ENCODE results near the gene PIEZO1. TPM values are rescaled to one million over a fixed set of nuclear protein-coding genes. Genes with fewer than 3 reads are reported as not detected.

Gene PIEZO1
- total RNA-seq, 1 experiment from 2014 or later, result 224 TPM

DNA sequence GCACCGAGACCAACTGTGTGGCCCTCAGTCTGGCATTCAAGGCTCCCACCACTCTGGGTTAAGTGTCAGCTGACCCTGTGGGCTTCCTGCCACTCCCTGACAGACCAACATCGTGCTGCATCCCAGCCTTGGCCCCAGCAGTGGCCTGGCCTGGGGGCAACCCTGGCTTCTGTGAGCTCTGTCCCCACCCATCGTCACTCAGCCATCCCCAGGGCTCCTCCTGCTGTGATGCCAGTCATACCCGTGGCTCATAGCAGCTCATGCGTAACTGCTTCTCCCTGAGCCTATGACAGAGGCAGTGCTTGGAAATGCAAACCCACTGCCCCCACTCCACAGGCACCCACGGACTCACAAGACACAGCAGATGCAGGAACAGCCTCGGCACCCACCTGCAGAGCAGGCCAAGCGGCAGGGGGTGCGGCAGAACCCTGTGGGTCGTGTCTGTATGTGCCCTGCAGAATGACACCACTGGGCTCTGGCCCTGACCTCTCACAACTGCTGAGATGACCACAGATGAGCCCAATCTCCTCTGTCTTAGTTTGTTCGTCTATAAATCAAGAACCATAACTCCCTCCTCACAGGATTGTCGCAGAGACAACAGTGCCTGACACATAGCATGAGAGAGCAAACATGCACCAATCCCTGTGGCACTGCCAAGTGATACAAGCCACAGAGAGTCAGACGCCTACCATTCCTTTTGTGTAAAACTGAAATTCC is 26.6 kb downstream of the PIEZO1 start:
- peaks cover 3 to 37% of the 10 kb centered on the region in 2 experiments; a peak in 3 of 4 replicates for H3K4me1 ChIP-seq (ENCODE audit: control insufficient read depth in 1 of 2, insufficient read depth in 2 of 2, low read length in 2 of 2)
- H3K27ac ChIP-seq (ENCODE audit: low read depth, low read length), result no peak overlapping the region
- no peak overlapping the region for H3K4me2 ChIP-seq (ENCODE audit: low read length)
- H3K4me3 ChIP-seq (replicated peaks in 1 of 2; ENCODE audit: low read depth in 1 of 2, low read length in 2 of 2), result no peak overlapping the region
- H3K79me2 ChIP-seq (ENCODE audit: insufficient read depth, low read length), result peaks cover 98% of the 10 kb centered on the region
- intact Hi-C loops (cut with micrococcal nuclease), result no loop called here
- RAD21 ChIA-PET (ENCODE audit: low non-redundant PET in 1 of 2, low total read pairs in 2 of 2, uncharacterized antibody in 2 of 2, unreplicated experiment in 2 of 2), result no interaction called here
- peaks cover 2 to 3% of the 10 kb centered on the region in 2 experiments; a peak in 1 of 4 replicates for H3K36me3 ChIP-seq (ENCODE audit: control insufficient read depth in 1 of 2, insufficient read depth in 2 of 2, low read length in 2 of 2)
- POLR2A ChIA-PET, result no interaction called here
- H3K27me3 ChIP-seq (ENCODE audit: insufficient read depth, low read length), result no peaks in the 10 kb centered on the region
- ATAC-seq, result no peak
- no peaks in the 10 kb centered on the region for H3K9me2 ChIP-seq (ENCODE audit: insufficient read depth)
- DNase-seq (ENCODE audit: low read depth, low spot score), result no peak
- CTCF ChIA-PET, result interaction anchor here (1.2 kb wide), 1 partner anchor 21 kb away, joined by 6 read pairs; no protein-coding TSS in a partner anchor
- BruUV-seq (replicated peaks), result no TSS peak
- TF ChIP-seq TCF7L2 (IDR thresholded peaks at IDR 0.05; ENCODE audit: borderline replicate concordance, extremely low read depth, insufficient read depth, insufficient read length) (no peak), RAD21 (IDR thresholded peaks at IDR 0.05; ENCODE audit: low read depth) (no peak), SIN3A (IDR thresholded peaks at IDR 0.05; ENCODE audit: low read depth) (no peak), EZH2phosphoT487 (IDR thresholded peaks at IDR 0.05; ENCODE audit: borderline replicate concordance) (no peak), CEBPB (IDR thresholded peaks at IDR 0.05; ENCODE audit: low read depth) (no peak)
- H3K9ac ChIP-seq (ENCODE audit: low read length), result no peak overlapping the region
- H2AFZ ChIP-seq (ENCODE audit: low read depth, low read length, poor library complexity, severe bottlenecking), result no peak overlapping the region
- H3K9me3 ChIP-seq (ENCODE audit: control insufficient read depth in 1 of 2, insufficient read depth in 1 of 2, low read depth in 1 of 2, low read length in 2 of 2), result no peaks in the 10 kb centered on the region
- H4K20me1 ChIP-seq (ENCODE audit: insufficient read depth), result peaks cover 16% of the 10 kb centered on the region; the same call in 1 of the 2 replicates

DNA sequence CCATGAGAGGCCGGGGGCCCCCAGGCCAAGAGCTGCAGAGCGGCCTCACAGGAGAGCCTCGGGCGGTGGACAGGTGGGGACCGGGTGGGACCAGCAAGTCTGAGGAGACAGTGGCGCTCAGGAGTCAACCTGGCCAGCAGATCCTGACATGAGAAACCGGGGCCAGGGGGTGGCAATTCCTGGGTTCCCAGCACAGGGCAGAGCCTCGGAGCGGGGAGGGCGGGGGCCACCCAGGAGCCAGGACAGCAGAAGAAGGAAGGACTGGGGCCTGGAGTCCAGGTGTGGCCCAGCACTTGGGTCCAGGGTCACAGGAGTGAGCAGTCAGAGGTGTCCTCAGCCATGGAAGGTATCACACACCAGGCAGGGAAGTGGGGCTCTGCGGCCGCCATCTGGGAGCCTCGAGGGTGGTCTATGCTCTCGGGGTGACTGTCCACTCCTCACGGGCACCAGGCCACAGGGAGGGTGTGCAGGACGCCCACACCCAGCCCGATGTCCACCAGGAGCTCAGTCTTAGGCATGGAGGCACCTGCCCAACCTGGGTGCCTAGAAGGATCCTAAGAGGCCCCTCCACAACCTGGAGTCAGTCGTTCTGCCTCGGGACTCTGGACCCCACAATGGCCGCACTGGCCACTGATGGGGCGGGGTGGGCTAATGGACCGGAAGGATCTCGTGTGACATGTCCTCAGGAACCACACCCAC is 29.1 kb downstream of the PIEZO1 start:
- peaks cover 0 to 18% of the 10 kb centered on the region in 2 experiments; a peak in 1 of 4 replicates for H3K4me1 ChIP-seq (ENCODE audit: control insufficient read depth in 1 of 2, insufficient read depth in 2 of 2, low read length in 2 of 2)
- DNase-seq (ENCODE audit: low read depth, low spot score), result no peak
- no peak for TF ChIP-seq TCF7L2 (IDR thresholded peaks at IDR 0.05; ENCODE audit: borderline replicate concordance, extremely low read depth, insufficient read depth, insufficient read length)
- TF ChIP-seq, protein P1, sequence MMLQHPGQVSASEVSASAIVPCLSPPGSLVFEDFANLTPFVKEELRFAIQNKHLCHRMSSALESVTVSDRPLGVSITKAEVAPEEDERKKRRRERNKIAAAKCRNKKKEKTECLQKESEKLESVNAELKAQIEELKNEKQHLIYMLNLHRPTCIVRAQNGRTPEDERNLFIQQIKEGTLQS (IDR thresholded peaks at IDR 0.05), result no peak
- TF ChIP-seq CEBPB (IDR thresholded peaks at IDR 0.05; ENCODE audit: low read depth), result no peak
- no peak for TF ChIP-seq EGR1 (IDR thresholded peaks at IDR 0.05; ENCODE audit: low read depth)
- no peak for TF ChIP-seq POLR2AphosphoS5 (IDR thresholded peaks at IDR 0.05; ENCODE audit: low read depth, low read length)
- TF ChIP-seq JUND (IDR thresholded peaks at IDR 0.05), result no peak
- no peak for TF ChIP-seq FOSL1 (IDR thresholded peaks at IDR 0.05; ENCODE audit: low read depth)
- no peak for TF ChIP-seq SIN3A (IDR thresholded peaks at IDR 0.05; ENCODE audit: low read depth)
- no peak for TF ChIP-seq SP1 (IDR thresholded peaks at IDR 0.05; ENCODE audit: low read depth)
- TF ChIP-seq CBX3 (IDR thresholded peaks at IDR 0.05; ENCODE audit: low read depth), result no peak
- no peak for TF ChIP-seq SRF (IDR thresholded peaks at IDR 0.05; ENCODE audit: low read depth)
- TF ChIP-seq POLR2A (IDR thresholded peaks at IDR 0.05; ENCODE audit: borderline replicate concordance, extremely low read depth, insufficient read depth, insufficient read length), result no peak
- TF ChIP-seq YY1 (IDR thresholded peaks at IDR 0.05; ENCODE audit: extremely low read depth, insufficient replicate concordance, low read depth, low read length), result no peak
- RAD21 ChIA-PET (ENCODE audit: low non-redundant PET in 1 of 2, low total read pairs in 2 of 2, uncharacterized antibody in 2 of 2, unreplicated experiment in 2 of 2), result no interaction called here
- H3K27me3 ChIP-seq (ENCODE audit: insufficient read depth, low read length), result no peaks in the 10 kb centered on the region
- ATAC-seq, result no peak
- POLR2A ChIA-PET, result no interaction called here
- H3K4me2 ChIP-seq (ENCODE audit: low read length), result no peak overlapping the region
- intact Hi-C loops (cut with micrococcal nuclease), result no loop called here
- H3K36me3 ChIP-seq (ENCODE audit: control insufficient read depth in 1 of 2, insufficient read depth in 2 of 2, low read length in 2 of 2), result peaks cover 2 to 11% of the 10 kb centered on the region in 2 experiments; a peak in 2 of 4 replicates
- H2AFZ ChIP-seq (ENCODE audit: low read depth, low read length, poor library complexity, severe bottlenecking), result no peak overlapping the region
- H3K4me3 ChIP-seq (replicated peaks in 1 of 2; ENCODE audit: low read depth in 1 of 2, low read length in 2 of 2), result no peak overlapping the region
- CTCF ChIA-PET, result interaction anchor here (3.1 kb wide), 1 partner anchor 18 kb away, joined by 11 read pairs; no protein-coding TSS in a partner anchor
- H3K79me2 ChIP-seq (ENCODE audit: insufficient read depth, low read length), result peaks cover 95% of the 10 kb centered on the region
- H3K27ac ChIP-seq (ENCODE audit: low read depth, low read length), result peak overlapping the region; percentile 15; the same call in 1 of the 2 replicates
- no peaks in the 10 kb centered on the region for H3K9me2 ChIP-seq (ENCODE audit: insufficient read depth)
- no TSS peak for BruUV-seq (replicated peaks)
- H3K9me3 ChIP-seq (ENCODE audit: control insufficient read depth in 1 of 2, insufficient read depth in 1 of 2, low read depth in 1 of 2, low read length in 2 of 2), result no peaks in the 10 kb centered on the region
- H3K9ac ChIP-seq (ENCODE audit: low read length), result no peak overlapping the region
- H4K20me1 ChIP-seq (ENCODE audit: insufficient read depth), result peaks cover 16% of the 10 kb centered on the region; the same call in 1 of the 2 replicates

All from HCT116 (cell line).